Ectodermal cell (in vitro differentiated cells): ENCODE results near the gene HEPACAM.

Experiments used
- H3K27ac ChIP-seq: 2 replicates; pipeline ENCODE4 v1.7.0; 2013; ENCODE audit warnings: mild to moderate bottlenecking, low read depth, low read length; ENCODE audit not compliant: insufficient read depth, poor library complexity, severe bottlenecking
- H3K27me3 ChIP-seq: 2 replicates; pipeline ENCODE4 v1.7.0; 2013; ENCODE audit warnings: mild to moderate bottlenecking, low read length; ENCODE audit not compliant: insufficient read depth, control insufficient read depth, poor library complexity, severe bottlenecking
- H3K36me3 ChIP-seq: one replicate; pipeline ENCODE4 v1.7.0; 2013; ENCODE audit warnings: low read length; ENCODE audit not compliant: control insufficient read depth, insufficient read depth
- H3K4me1 ChIP-seq: one replicate; pipeline ENCODE4 v1.7.0; 2013; ENCODE audit warnings: low read length; ENCODE audit not compliant: control insufficient read depth, insufficient read depth
- H3K4me3 ChIP-seq: 2 replicates; pipeline ENCODE4 v1.7.0; 2013; ENCODE audit warnings: low read depth, low read length, control low read depth; ENCODE audit not compliant: insufficient read depth
- H3K9me3 ChIP-seq: 2 replicates; pipeline ENCODE4 v1.7.0; 2013; ENCODE audit warnings: mild to moderate bottlenecking, low read length, moderate library complexity; ENCODE audit not compliant: control insufficient read depth
- WGBS, 2 experiments: methylation state at CpG; one replicate each; pipeline ENCODE4 v1.1.7; 2013; ENCODE audit warnings: missing lambda C conversion rate in 2 of 2; 5-methylcytosine and 5-hydroxymethylcytosine counted together

HEPACAM gene

DNA sequence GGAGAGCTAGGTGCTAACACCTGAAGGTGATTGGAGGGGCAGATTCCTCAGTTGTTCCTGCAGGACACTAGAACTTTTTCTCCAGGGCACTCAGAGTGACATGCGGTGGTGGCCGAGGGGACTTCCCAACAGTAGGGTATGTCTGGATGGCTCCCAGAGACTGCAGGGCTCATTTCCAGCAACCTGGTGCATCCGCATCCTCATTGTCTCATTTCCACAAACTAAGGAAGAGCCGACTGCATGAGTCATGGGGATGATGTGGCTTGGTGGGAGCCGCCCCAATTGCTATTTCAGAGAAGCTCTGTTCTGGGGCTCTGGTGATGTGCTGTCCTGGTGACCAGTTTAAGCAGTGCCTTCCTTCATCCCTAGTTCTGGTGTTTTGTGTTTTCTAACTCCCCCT lies 35.4 kb downstream of the HEPACAM start:
- H3K27ac ChIP-seq: no peak overlapping the region

GRCh38 chr11:124899383-124900145 lies 36.3 kb downstream of the HEPACAM start:
- WGBS, 2 experiments: 78 to 80% methylated on average over 6 of the region's 6 CpGs
- no peak overlapping the region for H3K27ac ChIP-seq

More for the DNA sequence above, 35.4 kb downstream of the HEPACAM start:
- Histone ChIP-seq H3K27me3 (no peaks in the 10 kb centered on the region), H3K4me3 (no peak overlapping the region), H3K9me3 (no peaks in the 10 kb centered on the region), H3K4me1 (peaks cover 10% of the 10 kb centered on the region), H3K36me3 (no peaks in the 10 kb centered on the region)
- 86 to 87% methylated on average over 5 of the region's 5 CpGs for WGBS, 2 experiments

GRCh38 chr11:124898711-124899110 lies 37.1 kb downstream of the HEPACAM start:
- no peaks in the 10 kb centered on the region for H3K36me3 ChIP-seq
- no peak overlapping the region for H3K27ac ChIP-seq
- H3K4me1 ChIP-seq: peaks cover 10% of the 10 kb centered on the region
- no peaks in the 10 kb centered on the region for H3K27me3 ChIP-seq
- no peak overlapping the region for H3K4me3 ChIP-seq
- WGBS, 2 experiments: 59% methylated on average over 5 of the region's 5 CpGs
- H3K9me3 ChIP-seq: no peaks in the 10 kb centered on the region

More at GRCh38 chr11:124899383-124900145, 36.3 kb downstream of the HEPACAM start:
- Histone ChIP-seq H3K4me1 (peaks cover 10% of the 10 kb centered on the region), H3K4me3 (no peak overlapping the region), H3K36me3 (no peaks in the 10 kb centered on the region), H3K27me3 (no peaks in the 10 kb centered on the region), H3K9me3 (no peaks in the 10 kb centered on the region)

- H3K36me3 ChIP-seq: no peaks in the 10 kb centered on the region
- 89 to 93% methylated on average over 3 of the region's 3 CpGs for WGBS, 2 experiments
- H3K9me3 ChIP-seq: no peaks in the 10 kb centered on the region
- H3K27me3 ChIP-seq: no peaks in the 10 kb centered on the region
- no peak overlapping the region for H3K4me3 ChIP-seq
- peaks cover 10% of the 10 kb centered on the region for H3K4me1 ChIP-seq
- H3K27ac ChIP-seq: no peak overlapping the region
Measured at GRCh38 chr11:124898263-124898680, 37.6 kb downstream of the HEPACAM start.

DNA sequence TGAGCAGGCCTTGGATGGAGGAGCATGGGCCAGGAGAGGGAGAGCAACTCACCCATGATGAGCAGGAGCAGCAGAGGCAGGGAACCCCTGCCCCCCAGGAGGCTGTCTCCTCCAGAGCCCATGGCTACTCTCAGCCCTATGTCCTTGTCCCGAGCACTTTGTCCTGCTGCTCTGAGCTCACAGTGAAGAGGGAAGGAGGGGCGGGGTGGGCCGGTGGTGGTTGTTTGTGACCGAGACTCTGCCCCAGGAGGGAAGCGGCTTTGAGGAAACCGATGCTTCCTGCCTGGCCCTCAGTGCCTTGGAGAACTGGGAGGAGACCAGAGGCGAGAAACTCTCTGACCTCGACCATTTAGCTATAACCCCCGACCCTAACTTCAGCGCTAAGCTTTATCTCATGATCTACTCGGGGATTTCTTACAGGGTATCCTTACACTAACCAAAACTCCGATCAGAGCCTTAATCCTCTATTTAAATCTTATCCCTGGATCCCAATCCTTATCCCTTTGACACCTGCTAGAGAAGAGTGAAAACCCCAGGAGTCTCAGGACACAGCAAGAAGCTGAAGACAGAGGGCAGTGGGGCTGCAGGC lies 38.1 kb downstream of the HEPACAM start, which contains the start of gene ROBO4:
ROBO4 (minus strand) TSS at position 192 of the 589 bp plus-strand sequence; CDS start at position 122, 70 bp downstream.
- Histone ChIP-seq H3K4me3 (no peak within 1 kb of the TSS), H3K9me3 (no peaks in the 10 kb centered on the region), H3K4me1 (peaks cover 10% of the 10 kb centered on the region), H3K27me3 (no peaks in the 10 kb centered on the region), H3K36me3 (no peaks in the 10 kb centered on the region), H3K27ac (no peak within 1 kb of the TSS)
- WGBS, 2 experiments: 71 to 72% methylated on average over 12 of the region's 12 CpGs

- Histone ChIP-seq H3K27ac (no peak overlapping the region), H3K9me3 (no peaks in the 10 kb centered on the region), H3K4me1 (peaks cover 10% of the 10 kb centered on the region), H3K4me3 (no peak overlapping the region), H3K27me3 (no peaks in the 10 kb centered on the region), H3K36me3 (no peaks in the 10 kb centered on the region)
- WGBS, 2 experiments: 93 to 96% methylated on average over 9 of the region's 9 CpGs
Measured at GRCh38 chr11:124896821-124897391, 38.9 kb downstream of the HEPACAM start.

DNA sequence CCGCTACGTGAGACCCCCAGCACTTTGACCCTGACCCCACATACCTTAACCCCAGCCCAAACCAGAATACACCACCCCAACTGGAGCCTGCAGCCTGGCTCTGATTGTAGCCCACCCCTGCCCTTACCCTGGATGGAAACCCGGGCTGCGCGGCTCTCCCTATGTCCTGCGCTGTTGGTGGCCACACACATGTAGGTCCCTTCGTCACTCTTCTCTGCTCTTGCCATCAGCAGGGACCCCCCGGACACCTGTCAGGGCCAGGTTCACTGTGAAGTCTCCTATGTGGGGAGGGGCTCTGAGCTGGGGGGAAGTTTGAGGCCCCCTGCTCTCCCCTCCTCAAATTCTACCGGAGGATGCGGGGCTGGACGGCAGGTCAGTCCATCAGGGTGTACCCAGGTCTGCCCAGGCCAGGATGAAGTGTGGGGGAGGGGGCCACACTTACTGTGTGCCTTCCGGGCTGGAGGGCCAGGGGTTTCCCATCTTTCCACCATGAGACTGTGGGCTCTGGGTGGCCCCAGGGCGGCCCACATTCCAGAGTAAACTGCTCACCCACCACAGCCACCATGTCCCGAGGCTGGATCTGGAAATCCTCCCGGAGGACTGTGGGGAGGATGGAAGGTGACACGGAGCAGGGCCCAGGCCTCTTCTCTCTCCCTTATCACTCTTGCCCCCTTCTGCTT lies 39.6 kb downstream of the HEPACAM start:
- no peak overlapping the region for H3K27ac ChIP-seq
- H3K4me3 ChIP-seq: no peak overlapping the region
- 88 to 91% methylated on average over 16 of the region's 16 CpGs for WGBS, 2 experiments
- no peaks in the 10 kb centered on the region for H3K27me3 ChIP-seq
- H3K4me1 ChIP-seq: peaks cover 10% of the 10 kb centered on the region
- no peaks in the 10 kb centered on the region for H3K36me3 ChIP-seq
- H3K9me3 ChIP-seq: no peaks in the 10 kb centered on the region

DNA sequence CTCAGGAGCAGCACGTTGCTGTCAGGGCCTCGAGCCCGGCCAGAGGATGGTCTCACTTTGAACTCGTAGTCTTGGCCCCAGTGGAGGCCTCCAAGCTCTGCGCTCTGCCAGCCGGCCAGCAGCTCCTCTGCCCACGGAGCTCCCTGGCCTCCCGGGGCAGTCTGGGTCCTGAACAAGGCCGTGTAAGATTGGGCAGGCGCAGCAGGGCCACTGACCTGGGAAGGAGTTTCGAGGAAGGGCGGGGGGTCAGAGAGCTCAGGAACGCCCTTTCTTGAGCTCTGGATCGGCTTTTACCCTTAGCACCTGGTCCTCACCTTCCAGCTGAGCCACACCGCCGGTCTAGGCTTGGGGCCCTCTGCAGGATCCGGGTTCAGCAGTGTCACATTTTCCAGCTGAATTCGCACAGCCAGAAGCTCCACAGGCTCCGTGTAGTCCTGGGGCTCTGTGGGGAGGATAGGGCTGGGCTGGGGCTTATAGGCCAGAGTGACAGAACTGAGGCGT lies 40.3 kb downstream of the HEPACAM start:
- WGBS, 2 experiments: 92% methylated on average over 20 of the region's 20 CpGs
- Histone ChIP-seq H3K27ac (no peak overlapping the region), H3K27me3 (no peaks in the 10 kb centered on the region), H3K36me3 (no peaks in the 10 kb centered on the region), H3K4me1 (peaks cover 10% of the 10 kb centered on the region), H3K4me3 (no peak overlapping the region), H3K9me3 (no peaks in the 10 kb centered on the region)

DNA sequence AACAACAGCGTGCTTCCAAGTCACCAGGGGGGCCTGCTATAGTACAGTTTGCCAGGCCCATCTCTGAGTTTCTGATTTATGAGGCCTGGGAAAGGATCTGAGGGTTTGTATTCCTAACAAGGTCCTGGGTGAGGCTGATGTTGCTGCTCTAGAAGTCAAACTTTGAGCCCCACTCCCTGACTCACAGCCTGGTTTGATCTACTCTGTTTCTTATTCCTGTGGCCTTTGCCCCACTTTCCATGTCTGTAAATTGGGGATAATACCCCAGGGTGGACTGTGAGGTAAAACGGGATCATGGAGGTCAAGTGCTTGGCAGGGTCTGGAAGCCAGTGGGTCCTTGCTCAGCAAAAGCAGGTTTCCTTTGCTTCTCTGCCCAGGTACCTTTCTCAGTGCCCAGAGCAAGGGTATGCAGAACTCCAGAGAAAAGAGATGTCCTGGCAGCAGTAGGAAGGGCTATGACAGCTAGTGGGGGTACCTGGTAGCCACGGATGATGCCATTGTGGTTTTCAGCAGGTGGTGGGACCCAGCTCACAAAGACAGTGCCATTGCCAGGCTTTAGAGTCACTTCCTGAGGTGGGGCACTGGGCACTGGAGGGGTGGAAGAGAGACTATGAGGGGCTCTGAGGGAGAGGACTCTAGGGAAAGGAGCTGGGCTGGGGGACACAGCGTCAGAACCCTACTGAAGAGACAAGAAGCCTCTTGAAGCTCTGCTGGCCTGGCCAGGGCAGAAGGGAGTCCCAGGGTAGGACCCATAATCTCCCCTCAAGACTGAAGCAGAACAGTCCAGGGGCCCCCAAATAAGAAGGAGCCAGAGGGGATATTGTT lies 41.0 kb downstream of the HEPACAM start:
- Histone ChIP-seq H3K27ac (no peak overlapping the region), H3K4me3 (no peak overlapping the region), H3K36me3 (no peaks in the 10 kb centered on the region), H3K4me1 (peaks cover 10% of the 10 kb centered on the region), H3K9me3 (no peaks in the 10 kb centered on the region), H3K27me3 (no peaks in the 10 kb centered on the region)
- WGBS, 2 experiments: 86 to 89% methylated on average over 4 of the region's 4 CpGs
